EH (cell line): ENCODE measurements around the gene RIPOR1.
A peak's percentile ranks its signal among the peaks of the same experiment; 100 is the strongest.

Experiments used
- DNase-seq: peaks from one replicate; pipeline ENCODE4 v3.0.0-alpha.2; 2015; ENCODE audit warnings: low read depth

The RIPOR1 gene

DNA sequence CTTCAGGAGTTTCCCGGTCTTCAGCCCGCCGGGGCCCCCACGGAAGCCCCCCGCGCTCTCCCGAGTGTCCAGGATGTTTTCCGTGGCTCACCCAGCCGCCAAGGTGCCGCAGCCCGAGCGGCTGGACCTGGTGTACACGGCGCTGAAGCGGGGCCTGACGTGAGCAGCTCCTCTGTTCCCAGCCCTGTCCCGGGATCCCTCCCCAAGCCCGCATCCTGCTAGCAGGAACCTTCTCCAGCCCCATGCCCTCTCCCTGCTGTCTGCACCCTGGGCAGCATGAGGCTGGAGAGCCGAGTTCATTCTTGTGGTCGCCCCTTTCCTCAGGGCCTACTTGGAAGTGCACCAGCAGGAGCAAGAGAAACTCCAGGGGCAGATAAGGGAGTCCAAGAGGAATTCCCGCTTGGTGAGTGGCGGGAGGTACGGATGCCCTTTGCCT is 10.1 kb downstream of the RIPOR1 start:
- DNase-seq: peak; percentile 79

DNA sequence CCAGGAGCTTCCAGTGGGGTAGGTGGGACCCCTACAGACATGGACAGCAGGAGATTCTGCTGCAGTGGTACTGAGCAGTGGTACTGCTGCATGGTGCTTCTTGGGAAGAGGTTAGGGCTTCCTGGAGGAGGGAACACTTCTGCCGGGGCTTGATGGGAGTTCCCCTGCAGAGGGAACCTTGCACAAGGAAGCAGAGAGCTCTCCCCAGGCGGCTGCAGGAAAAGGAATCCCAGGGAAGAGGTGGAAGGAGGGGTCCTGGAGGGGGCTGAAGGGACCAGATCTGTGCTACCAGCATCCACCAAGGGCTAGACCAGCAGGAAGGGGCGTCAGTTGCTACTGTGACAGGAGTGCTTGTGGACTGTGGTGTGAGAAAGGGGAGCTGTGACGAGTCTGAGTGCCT is 10.6 kb downstream of the RIPOR1 start:
- no peak for DNase-seq

DNA sequence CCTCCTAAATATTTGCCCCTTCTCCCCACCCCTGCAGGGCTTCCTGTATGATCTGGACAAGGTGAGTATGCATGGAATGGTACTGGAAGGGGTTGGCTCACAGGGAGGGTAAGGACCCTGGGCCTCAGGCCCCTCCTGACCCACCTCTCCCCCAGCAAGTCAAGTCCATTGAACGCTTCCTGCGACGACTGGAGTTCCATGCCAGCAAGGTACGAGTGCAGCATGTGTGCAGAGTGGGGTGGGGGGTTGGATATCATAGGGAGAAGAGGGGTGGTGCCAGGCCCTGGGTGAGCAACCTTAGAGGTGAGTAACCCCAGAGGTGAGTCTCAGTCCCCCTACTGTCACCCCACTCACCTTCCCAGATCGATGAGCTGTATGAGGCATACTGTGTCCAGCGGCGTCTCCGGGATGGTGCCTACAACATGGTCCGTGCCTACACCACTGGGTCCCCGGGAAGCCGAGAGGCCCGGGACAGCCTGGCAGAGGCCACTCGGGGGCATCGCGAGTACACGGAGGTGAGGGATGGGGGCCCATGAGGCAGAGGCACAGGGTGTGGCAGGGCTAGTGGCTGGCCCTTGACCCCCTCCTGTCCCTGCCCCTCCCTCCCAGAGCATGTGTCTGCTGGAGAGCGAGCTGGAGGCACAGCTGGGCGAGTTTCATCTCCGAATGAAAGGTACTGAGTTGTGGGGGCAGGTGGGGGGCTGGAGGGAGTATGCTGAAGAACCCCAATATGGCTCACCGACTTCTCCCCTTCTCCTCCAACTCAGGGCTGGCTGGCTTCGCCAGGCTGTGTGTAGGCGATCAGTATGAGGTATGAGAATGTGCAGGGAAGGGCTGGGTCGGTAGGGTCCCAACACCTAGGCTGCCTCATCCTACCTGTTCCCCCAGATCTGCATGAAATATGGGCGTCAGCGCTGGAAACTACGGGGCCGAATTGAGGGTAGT is 11.3 kb downstream of the RIPOR1 start:
- DNase-seq: no peak

DNA sequence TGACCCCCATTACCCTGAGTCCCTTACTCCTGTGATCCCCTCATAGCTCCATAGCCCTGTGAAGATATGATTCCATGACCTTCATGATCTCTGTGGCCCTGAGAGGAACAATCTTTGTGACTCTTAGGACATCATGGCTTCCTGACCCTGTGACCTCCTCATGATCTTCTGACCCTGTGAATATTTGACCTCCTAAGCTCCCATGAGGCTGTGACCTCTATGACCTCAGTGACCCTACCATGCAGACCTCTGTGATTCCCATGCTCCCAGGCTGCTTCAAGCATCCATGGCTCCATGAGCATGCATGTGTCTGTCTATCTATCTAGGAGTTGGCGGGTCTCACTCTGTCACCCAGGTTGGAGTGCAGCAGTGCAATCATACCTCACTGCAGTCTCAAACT is 12.1 kb downstream of the RIPOR1 start:
- no peak for DNase-seq

DNA sequence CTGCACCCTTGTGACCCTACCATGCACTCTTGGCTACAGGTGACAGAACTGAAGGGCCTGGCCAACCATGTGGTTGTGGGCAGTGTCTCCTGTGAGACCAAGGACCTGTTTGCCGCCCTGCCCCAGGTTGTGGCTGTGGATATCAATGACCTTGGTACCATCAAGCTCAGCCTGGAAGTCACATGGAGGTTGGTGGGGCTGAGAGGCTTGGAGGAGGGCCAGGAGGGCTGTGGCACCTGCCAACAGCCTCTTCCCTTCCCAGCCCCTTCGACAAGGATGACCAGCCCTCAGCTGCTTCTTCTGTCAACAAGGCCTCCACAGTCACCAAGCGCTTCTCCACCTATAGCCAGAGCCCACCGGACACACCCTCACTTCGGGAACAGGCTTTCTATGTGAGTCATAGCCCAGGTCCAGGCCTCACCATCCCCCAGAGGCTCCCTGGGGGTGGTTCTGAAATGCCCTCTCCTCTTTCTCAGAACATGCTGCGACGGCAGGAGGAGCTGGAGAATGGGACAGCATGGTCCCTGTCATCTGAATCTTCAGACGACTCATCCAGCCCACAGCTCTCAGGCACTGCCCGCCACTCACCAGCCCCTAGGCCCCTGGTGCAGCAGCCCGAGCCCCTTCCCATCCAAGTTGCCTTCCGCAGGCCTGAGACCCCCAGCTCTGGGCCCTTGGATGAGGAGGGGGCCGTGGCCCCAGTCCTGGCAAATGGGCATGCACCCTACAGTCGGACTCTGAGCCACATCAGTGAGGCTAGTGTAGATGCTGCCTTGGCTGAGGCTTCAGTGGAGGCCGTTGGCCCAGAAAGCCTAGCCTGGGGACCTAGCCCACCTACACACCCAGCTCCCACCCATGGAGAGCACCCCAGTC is 13.0 kb downstream of the RIPOR1 start:
- no peak for DNase-seq

DNA sequence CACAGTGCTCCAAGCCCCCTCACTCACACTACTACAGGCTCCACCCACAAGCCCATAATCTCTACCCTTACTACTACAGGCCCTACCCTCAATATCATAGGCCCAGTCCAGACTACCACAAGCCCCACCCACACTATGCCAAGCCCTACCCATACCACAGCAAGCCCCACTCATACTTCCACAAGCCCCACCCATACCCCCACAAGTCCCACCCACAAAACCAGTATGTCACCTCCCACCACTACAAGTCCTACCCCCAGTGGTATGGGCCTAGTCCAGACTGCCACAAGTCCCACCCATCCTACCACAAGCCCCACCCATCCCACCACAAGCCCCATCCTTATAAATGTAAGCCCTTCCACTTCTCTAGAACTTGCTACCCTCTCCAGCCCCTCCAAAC is 13.8 kb downstream of the RIPOR1 start:
- peak; percentile 88 for DNase-seq

DNA sequence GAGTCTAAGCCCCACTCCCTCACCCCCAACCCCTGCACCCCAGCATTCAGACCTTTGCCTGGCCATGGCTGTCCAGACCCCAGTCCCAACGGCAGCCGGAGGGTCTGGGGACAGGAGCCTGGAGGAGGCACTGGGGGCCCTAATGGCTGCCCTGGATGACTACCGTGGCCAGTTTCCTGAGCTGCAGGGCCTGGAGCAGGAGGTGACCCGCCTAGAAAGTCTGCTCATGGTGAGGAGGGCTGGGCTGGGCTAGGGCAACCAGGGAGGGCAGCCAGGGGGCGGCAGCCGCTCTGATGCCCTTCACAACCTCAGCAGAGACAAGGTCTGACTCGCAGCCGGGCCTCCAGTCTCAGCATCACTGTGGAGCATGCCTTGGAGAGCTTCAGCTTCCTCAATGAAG is 14.4 kb downstream of the RIPOR1 start:
- no peak for DNase-seq

DNA sequence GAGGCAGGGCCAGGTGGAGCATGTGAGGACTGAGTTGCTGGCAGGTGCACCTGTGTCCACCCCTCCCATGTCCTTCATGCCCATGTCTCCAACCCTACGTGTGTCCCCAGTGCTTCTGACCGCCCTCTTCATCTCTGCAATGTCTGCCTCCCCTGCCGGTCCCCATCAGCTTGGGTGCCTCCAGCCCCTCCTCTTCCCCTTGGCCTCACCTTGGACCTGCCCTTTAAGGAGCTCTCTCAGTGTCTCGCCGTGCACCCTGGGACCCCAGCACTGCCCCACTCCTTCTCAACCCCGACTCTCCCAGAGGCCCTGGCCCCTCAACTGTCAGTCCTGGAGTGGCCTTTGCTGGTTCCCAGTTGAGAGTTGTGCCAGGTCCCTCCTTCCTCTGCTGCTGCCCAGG is 15.0 kb downstream of the RIPOR1 start:
- DNase-seq: no peak

DNA sequence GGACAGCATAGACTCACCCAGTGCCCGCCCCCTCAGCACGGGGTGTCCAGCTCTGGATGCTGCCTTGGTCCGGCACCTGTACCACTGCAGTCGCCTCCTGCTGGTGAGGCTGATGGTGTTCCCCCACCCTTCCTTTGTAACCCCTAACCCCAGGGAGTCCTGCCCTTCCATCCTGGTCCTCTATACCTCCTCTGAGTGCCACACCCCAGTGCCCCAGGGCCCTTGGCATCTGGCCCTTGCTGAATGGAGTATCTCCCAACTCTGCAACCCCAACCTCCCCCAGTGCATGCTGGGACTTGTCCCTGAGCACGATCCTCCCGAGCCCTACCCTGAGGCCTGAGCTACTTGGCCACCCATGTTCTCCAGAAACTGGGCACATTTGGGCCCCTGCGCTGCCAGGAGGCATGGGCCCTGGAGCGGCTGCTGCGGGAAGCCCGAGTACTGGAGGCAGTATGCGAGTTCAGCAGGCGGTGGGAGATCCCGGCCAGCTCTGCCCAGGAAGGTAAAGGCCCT is 15.8 kb downstream of the RIPOR1 start:
- no peak for DNase-seq

DNA sequence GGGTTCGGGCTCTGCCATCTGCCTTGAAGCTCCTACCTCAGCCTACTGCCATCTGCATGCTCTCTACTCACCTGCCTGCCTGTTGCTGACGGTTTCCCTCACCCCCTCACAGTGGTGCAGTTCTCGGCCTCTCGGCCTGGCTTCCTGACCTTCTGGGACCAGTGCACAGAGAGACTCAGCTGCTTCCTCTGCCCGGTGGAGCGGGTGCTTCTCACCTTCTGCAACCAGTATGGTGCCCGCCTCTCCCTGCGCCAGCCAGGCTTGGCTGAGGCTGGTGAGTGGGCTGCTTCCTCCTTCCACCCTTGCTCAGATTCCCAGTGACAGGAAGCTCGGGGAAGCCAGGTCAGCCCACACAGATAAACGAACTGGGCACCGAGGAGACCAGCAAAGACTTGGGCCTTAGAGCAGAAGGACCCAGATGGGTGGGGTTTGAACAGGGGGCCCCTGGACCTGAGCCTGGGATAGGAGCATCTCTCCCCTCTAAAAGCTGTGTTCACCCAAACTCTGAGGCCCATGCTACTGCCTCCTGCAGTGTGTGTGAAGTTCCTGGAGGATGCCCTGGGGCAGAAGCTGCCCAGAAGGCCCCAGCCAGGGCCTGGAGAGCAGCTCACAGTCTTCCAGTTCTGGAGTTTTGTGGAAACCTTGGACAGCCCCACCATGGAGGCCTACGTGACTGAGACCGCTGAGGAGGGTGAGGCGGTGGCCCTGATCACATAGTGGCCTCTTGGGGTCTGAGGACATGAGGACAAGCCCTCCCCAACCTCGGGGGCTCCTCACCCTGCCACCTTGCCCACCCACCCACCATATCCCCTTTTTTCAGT is 16.4 kb downstream of the RIPOR1 start:
- no peak for DNase-seq

DNA sequence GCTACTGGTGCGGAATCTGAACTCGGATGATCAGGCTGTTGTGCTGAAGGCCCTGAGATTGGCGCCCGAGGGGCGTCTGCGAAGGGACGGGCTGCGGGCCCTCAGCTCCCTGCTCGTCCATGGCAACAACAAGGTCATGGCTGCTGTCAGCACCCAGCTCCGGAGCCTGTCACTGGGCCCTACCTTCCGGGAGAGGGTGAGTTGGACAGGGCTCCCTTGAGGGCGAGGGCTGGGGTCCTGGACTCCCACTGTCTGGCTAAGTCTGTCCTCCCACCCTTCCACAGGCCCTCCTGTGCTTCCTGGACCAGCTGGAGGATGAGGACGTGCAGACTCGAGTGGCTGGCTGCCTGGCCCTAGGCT is 17.0 kb downstream of the RIPOR1 start:
- no peak for DNase-seq

DNA sequence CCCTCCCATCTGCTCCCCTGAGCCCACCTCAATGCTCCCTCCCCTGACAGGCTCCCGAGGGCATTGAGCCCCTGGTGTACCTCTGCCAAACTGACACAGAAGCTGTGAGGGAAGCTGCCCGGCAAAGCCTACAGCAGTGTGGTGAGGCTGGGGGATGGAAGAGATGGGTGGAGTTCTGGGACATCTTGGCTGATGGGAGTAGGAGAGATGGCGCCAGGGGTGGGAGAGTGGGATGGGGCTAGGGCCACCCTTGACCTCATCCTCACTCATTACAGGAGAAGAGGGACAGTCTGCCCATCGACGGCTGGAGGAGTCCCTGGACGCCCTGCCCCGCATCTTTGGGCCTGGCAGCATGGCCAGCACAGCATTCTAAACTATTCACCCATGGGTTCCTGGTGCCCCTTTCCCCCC is 17.5 kb downstream of the RIPOR1 start:
- DNase-seq: no peak

DNA sequence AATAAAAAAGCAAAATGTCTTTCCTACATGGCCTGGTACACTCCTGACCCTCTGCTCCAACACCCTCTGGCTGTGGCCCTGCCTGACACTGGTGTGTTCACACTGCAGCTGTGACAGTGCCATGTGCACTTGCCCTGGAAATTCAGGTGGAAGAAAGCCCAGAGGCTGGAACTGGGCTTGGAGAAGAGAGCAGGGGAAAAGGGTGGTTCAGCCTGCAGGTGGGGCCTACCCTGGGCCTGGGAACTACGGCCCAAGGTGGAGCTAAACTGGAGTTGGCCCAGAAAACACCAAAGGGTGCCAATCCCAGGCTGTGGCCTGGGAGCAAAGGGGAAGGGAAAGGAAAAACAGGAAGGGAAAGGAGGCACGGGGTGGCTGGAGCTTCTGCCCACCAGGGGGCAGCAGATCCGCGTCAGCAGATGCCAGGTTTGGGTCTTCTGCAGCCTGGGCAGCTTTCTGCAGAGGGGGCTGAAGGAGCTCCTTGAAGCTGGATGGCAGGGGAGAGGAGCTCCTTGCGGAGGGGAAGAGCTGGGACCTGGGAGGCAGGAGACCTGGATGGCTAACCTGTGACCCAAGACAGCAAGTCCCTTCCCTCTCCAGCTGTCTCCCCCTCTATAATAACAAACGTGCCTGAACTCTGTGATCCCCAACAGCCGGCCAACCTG is 18.3 kb downstream of the RIPOR1 start:
- DNase-seq: peak; percentile 72

DNA sequence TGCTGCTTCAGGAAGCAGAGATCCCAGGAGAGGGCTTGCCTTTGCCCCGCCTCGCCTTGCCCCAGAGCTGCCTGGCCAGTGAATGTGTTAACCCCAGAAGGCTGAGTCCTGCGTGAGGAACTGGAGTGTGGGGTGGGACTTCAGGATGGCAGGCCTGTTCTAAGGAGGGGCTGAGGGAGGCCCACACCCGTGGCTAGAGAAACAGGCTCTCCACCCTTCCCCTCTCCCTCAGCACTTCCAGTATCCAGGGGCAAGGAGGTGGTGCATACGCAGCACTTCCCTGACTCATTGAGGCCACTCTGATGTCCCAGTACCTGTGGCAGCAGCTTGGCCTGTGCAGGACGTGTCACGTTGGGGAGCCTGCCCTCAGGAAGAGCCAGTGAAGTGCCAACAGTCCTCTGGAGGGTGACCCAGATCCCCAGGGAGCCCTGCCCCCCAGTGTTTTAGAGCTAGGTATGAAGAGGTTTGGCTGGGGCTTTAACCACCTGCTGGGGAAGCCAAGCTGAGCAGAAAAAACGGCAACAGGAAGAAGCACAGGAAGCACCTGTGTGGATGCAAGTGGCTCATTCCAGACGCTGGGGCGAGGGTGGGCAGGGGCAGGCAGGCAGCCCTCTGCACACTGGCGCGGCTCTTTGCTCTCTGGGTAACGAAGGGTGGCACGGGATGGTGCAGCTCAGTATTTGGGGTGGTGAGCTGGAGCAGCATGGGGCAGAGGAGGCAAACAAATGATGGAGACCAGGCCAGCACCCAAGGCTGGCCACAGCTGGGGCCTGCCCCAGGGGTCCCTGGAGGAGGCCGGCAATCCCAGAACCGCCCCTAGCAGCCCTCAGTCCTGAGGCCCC is 19.0 kb downstream of the RIPOR1 start:
- no peak for DNase-seq

DNA sequence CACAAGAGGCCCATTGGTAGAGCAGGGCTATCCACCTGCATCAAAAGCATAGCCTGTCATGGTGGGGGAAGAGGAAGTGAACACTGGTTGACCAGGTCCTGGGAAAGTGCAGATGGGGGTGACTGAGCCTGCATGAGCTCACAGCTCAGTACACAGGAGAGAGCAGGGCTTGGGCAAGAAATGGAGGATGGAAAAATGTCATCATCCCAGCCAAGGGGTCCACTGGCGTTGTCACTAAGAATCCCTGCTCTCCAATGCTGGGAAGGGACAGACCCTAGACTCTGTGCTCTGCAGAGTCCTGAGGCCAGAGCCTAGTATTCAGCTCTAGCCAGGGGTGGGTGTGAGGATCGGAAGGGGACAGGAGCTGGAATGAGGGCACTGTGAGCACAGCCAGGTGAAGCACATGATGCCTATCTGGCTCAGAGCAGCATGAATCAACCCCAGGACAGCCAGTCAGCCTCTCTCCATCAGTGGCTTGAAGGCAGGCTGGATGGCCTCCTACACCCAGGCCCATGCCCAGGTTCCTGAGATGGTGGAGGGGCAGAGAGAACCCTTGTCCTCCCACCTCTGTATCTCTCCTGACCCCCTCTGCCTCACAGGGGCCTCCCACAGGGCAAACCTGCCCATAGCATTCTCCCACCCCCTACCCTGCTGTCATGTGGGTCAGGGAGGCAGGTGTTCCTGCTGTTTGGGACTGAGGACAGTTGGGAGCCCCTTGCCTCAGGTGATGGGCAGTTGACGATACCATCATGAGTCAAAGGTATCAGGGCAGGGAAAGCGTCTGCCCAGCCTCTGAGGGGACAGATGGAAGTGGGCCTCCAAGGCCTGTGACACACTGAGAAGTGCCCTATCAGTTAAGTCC is 19.9 kb downstream of the RIPOR1 start:
- no peak for DNase-seq

DNA sequence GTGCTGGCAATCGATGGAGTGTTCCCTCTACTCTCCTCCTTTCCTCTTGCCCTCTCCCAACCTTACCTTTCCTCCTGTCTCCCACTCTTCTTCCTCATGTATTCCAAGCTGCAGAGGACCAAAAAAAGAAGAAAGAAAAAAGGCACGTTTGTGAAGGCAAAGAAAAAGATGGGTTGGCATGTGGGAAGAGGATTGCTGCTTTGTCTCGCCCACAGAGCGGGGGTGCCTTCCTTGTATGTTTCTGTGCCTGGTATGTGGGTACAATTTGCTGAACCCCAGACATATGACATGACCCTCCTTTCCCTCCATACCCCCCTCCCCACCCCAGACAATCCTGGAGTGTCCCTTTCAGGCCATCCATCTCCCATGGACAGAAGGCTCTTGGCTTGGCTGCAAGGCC is 20.6 kb downstream of the RIPOR1 start:
- no peak for DNase-seq

DNA sequence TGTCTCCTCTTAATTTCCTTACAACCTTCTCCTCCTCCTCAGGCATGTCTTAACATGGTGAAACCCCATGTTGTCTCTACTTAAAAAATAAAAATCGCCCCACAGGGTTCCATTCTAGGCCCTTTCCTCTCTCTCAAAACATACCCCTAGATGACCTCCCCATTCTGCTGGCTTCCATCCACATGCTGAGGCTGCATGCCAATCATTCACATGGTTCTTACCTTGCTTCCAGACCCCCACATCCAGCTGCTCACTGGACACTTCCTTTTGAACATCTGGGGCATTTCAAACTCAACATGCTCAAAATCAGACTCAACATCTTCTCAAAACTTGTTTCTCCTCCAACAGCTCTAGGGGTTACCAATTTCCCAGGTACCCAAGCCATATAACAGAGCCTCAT is 21.3 kb downstream of the RIPOR1 start:
- DNase-seq: no peak

DNA sequence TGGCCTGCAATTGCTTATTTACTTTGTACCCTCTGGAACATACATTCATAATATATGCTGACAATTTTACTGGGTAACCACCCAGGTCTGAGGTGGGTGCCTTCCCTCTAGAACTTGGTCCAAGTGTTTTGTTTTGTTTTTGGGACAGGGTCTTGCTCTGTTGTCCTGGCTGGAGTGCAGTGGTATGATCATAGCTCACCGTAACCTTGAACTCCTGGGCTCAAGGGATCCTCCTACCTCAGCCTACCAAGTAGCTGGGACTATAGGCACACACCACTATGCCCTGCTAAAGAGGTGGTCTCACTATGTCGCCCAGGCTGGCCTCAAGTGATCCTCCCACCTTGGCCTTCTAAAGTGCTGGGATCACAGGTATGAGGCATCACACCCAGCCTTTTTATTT is 22.5 kb downstream of the RIPOR1 start:
- no peak for DNase-seq

DNA sequence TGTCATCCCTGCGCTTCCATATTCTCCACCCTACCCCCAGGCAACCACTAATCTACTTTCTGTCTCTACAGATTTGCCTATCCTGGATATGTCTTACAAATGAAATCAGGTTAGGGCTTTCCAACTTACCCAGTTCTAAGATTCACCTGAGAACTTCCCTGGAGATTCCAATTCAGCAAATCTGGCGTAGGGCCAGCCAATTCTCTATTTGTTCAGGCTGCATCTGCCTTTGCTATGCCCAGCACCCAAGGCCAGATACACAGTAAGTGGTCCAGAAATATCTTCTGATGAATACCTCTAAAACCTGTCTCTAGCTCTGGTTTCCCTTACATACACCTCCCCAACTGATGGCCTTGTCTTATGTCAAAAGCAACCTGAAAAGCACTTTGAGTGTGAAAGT is 23.3 kb downstream of the RIPOR1 start:
- DNase-seq: no peak

DNA sequence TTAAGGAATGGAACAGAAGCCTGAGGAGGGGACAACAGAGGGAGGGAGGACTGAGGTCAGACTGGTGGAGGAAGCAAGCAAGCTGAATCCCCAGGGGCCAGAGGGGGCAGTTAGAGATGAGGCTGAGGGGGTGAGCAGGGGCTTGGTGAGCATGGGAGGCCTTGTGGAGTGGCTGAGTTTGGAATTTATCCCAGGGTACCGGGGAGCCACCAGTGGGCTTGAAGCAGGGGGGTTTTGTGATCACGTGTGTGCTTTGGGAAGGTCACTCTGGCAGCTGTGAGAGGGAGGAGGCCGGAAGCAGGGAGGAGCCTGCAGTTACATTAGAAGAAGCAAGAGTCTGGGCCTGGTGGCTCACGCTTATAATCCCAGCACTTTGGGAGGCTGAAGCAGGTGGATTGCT is 23.8 kb downstream of the RIPOR1 start:
- no peak for DNase-seq
